GM21528 (cell line): Measurements from ENCODE around the gene EMILIN3.

Experiments
- ATAC-seq: cut with Tn5 transposase; IDR thresholded peaks from one replicate; pipeline ENCODE4 v1.9.1; 2021; ENCODE audit warnings: mild to moderate bottlenecking, moderate library complexity; ENCODE audit not compliant: unreplicated experiment, low FRiP score

The EMILIN3 gene

GRCh38 chr20:41364967-41365765, 1.5 kb downstream of the EMILIN3 start:
- no peak for ATAC-seq

GRCh38 chr20:41364236-41364855, 2.3 kb downstream of the EMILIN3 start:
- no peak for ATAC-seq

DNA sequence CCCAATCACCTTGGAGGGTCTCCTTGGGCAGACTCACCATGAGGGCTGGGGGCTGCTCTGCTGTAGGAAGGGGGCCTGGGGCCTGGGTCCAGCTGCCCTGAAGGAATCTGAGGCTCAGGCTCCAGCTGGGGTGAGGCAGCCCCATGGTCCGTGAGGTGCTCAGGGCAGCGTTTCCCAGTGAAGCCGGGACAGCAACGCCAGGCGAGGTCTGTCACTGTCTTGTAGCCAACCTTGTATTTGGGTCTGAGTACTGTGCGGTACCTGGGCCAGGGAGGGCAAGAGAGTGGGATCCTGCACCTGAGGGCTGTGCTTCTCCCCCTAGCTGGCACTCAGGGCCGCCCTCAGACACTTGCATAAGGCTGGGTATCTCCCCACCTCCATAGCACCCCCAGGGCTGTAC, 3.0 kb downstream of the EMILIN3 start:
- ATAC-seq, result no peak

DNA sequence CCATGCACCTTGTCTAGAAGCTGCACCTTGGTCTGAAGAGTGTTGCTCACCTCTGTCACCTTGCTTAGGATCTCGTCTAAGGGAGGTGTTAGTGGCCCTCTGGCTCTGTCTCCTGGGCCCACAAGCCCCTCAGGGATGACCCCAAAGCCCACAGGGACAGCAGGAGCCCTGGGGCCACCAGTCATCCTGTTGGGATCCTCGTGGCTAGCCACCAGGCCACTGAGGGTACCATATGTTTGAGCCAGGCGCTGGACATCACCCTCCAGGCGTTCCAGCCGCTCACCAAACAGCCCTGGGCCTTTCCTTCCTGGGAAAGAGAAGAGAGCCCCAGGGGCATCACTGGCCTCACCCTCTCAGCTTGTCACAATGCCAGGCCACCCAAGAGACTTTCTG, 3.9 kb downstream of the EMILIN3 start:
- ATAC-seq, result no peak

DNA sequence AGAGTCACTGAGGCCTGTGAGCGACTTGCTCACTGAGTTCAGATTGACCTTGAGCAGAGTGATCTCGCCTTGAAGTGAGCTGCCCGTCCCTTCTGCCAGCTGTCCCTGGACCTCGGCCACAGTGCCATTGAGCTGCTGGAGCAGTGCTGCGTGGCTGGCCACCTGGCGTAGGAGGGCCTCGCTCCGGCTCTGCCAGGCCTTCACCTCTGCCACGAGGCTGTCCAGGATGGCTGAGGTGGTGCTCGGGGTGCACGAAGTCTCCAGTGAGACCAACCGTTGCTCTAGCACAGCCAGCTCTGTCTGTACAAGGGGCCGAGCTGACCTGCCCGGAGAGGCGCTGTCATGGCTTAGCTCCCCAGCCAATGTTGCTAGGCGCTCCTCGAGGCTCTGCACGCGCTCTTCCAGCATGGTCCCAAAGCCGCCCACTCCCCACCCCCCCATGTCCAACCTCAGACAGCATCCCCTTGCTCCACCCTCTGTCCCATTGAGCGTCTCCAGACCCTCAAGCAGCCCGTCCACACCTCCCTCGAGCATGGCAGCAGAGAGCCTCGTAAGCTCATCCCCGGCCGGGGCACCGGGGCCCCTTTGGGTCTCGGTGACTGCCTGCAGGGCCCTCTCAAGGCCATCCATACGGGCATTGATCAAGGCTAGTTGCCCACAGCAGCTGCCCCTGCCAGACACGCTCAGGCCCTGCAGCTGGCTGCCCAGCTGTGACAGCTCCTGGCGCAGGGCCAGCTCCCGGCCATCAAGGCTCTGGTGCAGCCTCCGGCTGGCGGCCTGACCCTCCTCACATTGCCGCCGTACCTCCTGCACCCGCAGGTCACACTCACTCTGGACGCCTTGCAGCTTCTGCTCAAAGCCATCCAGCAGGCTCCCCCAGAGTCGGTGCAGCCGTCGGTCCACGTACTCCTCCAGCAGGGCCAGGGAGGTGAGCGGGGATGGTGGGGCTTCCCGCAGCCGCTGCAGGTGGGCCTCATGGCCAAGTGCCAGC, 4.6 kb downstream of the EMILIN3 start:
- no peak for ATAC-seq

DNA sequence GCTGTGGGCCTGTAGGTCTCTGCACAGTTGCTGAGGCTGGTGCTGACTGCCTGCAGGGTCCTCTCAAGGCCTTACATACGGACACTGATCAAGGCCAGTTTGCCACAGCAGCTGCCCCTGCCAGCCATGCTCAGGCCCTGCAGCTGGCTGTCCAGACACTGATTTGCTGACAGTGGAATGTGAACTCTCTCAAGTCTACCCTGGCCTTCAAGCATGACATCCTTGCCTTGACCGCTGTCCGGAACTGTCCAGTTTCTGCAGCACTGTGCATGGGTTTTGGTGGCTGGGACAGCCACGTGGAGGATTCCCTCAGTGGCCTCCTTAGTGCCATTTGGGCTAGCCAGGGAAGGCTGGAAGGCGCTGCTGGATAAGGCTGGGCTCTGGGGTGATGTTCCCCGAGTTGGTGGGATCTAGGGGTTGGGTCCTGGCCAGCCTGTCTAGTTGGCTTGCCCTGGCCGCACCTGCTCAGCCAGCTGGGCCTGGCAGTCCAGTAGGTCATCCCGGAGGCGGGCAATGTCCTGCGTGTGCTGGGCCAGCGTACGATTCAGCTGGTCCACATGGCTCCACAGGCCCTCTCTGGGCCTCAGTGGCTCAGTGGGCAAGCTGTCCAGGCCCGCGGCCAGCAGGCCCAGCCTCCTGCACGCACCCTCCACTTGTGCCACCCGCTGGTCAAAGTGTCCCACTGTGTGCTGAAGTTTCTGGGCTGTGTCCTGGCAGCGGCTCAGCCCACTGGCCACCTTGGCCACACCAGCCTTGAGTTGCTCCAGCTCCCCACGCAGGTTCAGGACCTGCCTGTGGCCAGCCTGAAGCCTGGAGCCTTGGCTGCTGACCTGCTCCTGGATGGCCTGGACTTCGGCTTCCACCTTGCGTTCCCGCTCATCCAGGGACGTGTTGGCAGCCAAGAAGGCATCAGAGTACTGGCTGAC, 5.5 kb downstream of the EMILIN3 start:
- ATAC-seq, result no peak

- ATAC-seq, result no peak
Observed at GRCh38 chr20:41359541-41360011, 7.0 kb downstream of the EMILIN3 start.

- no peak for ATAC-seq
Observed at GRCh38 chr20:41358717-41359116, 7.9 kb downstream of the EMILIN3 start.

DNA sequence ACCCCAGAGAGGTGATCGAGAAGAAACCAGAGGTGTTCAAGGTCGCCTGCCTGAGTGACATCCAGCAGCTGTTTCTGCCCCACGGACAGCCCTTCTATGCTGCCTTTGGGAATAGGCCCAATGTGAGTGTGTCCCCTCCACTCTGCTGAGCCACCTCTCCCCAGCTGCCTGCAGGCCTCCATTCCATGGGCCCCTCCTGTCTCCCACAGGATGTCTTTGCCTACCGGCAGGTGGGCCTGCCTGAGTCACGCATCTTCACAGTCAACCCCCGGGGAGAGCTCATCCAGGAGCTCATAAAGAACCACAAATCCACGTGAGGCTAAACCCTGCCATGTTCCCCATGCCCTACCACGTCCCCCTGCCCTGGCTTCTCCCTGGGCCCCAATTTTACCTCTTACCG, 8.4 kb downstream of the EMILIN3 start:
- no peak for ATAC-seq

GRCh38 chr20:41357424-41358163, 9.0 kb downstream of the EMILIN3 start:
- ATAC-seq, result no peak

- ATAC-seq, result no peak
Observed at GRCh38 chr20:41356951-41357350, 9.7 kb downstream of the EMILIN3 start.

DNA sequence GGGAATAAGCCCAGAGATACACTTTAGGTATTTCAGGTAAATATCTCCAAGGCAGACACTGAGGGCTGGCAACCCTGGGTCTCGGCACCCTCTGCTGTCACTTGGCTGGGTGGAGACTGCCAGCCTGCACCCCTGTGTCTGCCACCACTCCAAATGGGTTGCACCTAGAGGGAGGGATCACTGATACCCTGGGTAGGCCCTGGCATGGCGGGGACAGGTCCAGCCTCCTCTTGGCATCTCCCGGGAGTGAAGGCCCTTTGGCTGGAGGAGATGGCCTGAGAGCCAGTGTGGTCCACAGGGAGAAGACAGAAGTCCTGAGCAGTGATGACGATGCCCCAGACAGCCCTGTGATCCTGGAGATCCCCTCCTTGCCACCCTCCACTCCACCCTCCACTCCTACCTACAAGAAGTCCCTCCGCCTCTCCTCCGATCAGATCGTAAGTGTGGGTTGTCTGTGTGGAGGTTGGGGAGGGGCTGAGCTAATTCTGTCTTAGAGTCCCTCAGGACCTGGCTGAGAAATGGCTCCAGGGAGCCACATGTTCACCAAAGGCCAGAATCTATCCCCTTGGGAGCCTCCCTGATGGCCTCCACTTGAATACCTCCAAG, 10.9 kb downstream of the EMILIN3 start:
- no peak for ATAC-seq

- no peak for ATAC-seq
Observed at GRCh38 chr20:41355192-41355591, 11.4 kb downstream of the EMILIN3 start.

GRCh38 chr20:41353530-41353929, 13.1 kb downstream of the EMILIN3 start:
- ATAC-seq, result no peak

DNA sequence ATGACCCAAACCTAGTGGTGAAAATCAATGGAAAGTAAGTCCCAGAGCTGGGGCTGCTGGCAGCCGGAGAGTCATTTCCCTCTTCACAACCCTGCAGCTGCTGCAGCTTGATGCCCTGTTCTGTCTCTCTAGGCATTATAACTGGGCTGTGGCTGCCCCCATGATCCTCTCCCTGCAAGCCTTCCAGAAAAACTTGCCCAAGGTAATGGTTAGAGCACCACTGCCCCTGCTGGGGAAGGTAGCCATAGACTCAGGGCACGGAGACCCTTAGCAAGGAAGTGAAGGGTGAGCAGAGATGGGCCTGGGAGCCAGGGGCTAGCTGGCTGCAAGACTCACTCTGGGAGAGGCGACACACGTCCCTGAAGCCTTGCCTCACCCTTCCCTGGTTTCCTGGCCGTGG, 14.0 kb downstream of the EMILIN3 start:
- no peak for ATAC-seq

GRCh38 chr20:41352106-41352505, 14.5 kb downstream of the EMILIN3 start:
- ATAC-seq, result no peak

DNA sequence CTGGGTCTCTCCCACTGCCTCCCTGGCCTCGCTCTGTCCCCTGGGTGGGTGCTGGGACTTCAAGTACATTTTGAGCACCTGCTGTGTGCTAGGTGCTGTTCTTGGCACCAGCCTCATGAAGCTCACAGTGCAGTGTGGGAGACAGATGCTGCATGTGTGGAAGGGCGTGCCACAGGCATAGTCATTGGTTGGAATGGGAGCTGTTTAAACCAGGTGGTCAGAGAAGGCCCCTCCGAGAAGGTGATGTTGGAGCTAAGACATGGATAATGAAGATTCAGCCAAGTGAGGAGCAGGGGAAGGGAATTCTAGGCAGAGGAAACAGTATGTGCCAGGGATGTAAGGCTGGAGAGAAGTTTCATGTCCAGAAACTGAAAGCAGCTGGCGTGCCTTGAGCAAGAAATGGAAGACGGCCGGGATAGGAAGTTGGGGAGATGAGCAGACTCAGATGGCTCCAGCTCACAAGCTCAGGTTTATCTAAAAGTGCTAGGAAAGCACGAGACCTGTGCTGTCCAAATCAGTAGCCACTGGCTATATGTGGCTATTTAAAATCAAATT, 16.1 kb downstream of the EMILIN3 start:
- no peak for ATAC-seq

DNA sequence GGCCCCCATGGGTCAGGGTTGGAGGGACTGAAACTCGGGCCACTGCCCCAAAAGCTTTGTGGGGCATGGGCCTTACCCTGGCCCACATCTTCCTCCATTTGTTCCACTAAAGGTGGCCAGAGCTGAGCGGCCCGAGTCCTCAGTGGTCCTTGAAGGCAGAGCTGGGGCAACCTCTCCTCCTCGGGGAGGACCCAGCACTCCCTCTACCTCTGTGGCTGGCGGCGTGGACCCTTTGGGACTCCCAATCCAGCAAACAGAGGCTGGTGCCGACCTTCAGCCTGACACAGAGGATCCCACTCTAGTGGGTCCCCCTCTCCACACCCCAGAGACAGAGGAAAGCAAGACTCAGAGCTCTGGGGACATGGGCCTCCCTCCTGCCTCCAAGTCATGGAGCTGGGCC, 16.7 kb downstream of the EMILIN3 start:
- no peak for ATAC-seq
